Activated CD8-positive, alpha-beta memory T cell treated with anti-CD3 and anti-CD28 coated beads, Interleukin-2, amount 10 ng/mL, durations not matched to agents 7 days and 5 days (primary cell): Measurements from ENCODE around the gene RCAN2. TPM values are rescaled to one million over a fixed set of nuclear protein-coding genes. Genes with fewer than 3 reads are reported as not detected.

Source experiments
- ATAC-seq: fragments of 150-1000 bp; cut with Tn5 transposase; one replicate; pipeline ENCODE4 v1.10.0; 2021; ENCODE audit warnings: moderate library complexity
- CTCF ChIA-PET: fragments of 350-600 bp; sonication (Branson Sonifier 250); formaldehyde crosslinking; loops from one replicate; lab custom pipeline; 2021; ENCODE audit warnings: antibody characterized with exemption; lab: Charles Lee
- DNase-seq: peaks from one replicate; pipeline ENCODE4 v3.0.0-alpha.2; 2020
- H3K27ac Mint-ChIP-seq: one replicate; pipeline ENCODE4 v1.8.0; 2021; ENCODE audit warnings: mild to moderate bottlenecking, mixed read lengths
- H3K27me3 Mint-ChIP-seq: one replicate; pipeline ENCODE4 v1.8.0; 2021; ENCODE audit warnings: mixed read lengths
- H3K36me3 Mint-ChIP-seq: one replicate; pipeline ENCODE4 v1.8.0; 2021; ENCODE audit warnings: mild to moderate bottlenecking, mixed read lengths
- H3K4me1 Mint-ChIP-seq: one replicate; pipeline ENCODE4 v1.8.0; 2021; ENCODE audit warnings: mixed read lengths
- H3K4me3 Mint-ChIP-seq: one replicate; pipeline ENCODE4 v1.8.0; 2021; ENCODE audit warnings: mild to moderate bottlenecking, moderate library complexity, mixed read lengths
- H3K9me3 Mint-ChIP-seq: one replicate; pipeline ENCODE4 v1.8.0; 2022; ENCODE audit warnings: low read depth, mixed read lengths
- total RNA-seq, 2 experiments: library from RNA; stranded (reverse); gene quantifications; one replicate each; pipeline ENCODE4 v1.2.3, GENCODE V29; 2021

Gene RCAN2
- total RNA-seq, 2 experiments from 2014 or later: 0.91 to 3.4 TPM

DNA sequence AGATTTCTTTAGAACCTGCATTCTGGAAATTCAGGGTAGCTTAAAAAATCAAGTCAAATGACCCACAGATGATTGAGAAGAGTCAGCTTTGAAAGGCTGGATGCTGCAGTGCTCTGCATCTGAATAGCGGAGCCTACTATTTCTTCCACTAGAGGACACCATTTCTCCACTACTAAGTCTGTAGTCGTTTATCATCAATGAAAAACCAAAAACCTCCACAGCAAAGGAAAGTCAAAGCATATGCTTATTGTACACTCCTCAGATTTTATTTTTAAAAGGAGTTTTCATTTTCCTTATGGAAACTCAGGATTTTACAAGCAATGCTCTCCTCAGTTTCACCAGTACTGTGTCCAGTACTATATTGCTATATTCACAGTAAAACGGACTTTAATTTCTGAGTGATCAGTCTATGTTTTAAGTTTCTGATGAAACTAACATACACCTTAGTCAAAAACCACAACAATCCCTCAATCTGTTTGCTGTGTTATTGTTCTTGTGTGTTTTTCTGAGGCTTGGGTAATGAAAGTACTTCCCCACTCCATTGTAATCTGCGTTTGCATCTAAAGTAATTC, 269.9 kb downstream of the RCAN2 start:
- Mint-ChIP-seq H3K4me3 (no peak overlapping the region), H3K27ac (no peak overlapping the region), H3K27me3 (peaks cover 2% of the 10 kb centered on the region), H3K36me3 (no peaks in the 10 kb centered on the region), H3K9me3 (no peaks in the 10 kb centered on the region), H3K4me1 (peaks cover 7% of the 10 kb centered on the region)
- CTCF ChIA-PET: interaction anchor here (0.9 to 4.8 kb wide), 12 partner anchors 13 to 565 kb away, joined by 3 to 42 read pairs (median 4); no protein-coding TSS in a partner anchor
- DNase-seq (no peak), ATAC-seq (peak; percentile 77)

DNA sequence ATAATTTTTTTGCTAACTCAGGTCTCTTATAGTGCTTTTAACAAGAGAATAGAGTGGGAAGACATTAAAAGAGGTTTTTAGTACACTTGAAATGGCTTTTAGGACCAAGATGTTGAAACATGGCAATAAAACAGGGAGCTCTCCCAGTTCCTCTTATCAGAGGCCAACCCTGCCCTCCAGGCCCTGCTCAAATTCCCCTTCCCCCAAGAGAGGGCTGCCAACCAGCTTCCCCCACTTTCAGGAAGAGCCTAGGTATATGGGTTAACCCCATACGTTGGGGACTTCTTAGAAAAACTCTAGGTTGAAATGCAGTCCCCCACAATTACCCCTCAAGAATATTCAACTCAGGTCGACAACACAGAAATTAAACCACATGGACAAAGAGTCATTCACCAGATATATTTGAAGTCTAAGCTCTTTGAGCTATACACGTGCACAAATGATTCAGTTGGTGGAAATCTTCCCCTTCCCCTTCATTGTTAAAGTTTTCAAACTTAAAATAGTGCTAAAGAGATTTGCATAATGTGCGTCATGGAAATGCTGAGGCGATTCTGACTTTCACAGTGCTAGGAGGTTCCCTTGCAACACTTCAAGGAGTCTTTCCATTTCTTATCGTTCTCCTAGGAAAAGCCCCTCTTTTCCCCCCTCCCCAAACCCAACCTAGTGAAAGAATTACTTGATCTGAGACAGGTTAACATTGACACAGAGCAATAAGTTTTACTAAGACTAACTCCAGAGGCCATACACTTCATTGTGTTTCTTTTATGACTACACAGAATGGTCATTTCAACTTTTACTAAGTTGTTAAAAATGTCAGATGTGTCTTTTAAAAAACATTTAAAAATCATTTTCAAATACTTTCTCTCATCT, 270.7 kb downstream of the RCAN2 start:
- Mint-ChIP-seq H3K27me3 (peaks cover 2% of the 10 kb centered on the region), H3K4me3 (no peak overlapping the region), H3K4me1 (peaks cover 7% of the 10 kb centered on the region), H3K27ac (no peak overlapping the region), H3K36me3 (no peaks in the 10 kb centered on the region), H3K9me3 (no peaks in the 10 kb centered on the region)
- ATAC-seq: peak; percentile 23
- CTCF ChIA-PET: interaction anchor here (0.6 to 4.8 kb wide), 15 partner anchors 12 to 609 kb away, joined by 3 to 42 read pairs (median 3); no protein-coding TSS in a partner anchor
- DNase-seq: no peak

DNA sequence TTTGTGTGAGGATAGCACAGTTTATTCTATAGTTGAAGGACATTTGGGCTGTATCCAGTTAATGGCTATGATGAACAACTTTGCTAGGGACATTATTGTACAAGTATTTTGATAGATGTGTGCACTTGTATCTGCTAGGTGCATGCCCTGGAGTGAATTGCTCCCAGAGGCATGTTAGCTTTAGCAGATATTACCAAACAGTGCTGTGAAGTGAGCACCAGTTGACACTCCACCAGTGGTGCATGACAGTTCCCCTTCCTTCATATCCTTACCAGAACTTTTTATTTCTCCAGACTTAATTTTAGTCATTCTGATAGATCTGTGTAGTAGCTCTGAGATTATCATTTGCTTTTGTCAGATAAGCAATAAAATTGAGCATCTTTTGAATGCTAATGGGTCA, 271.6 kb downstream of the RCAN2 start:
- Mint-ChIP-seq H3K27me3 (peaks cover 2% of the 10 kb centered on the region), H3K36me3 (no peaks in the 10 kb centered on the region), H3K4me1 (peaks cover 7% of the 10 kb centered on the region), H3K27ac (no peak overlapping the region), H3K4me3 (no peak overlapping the region), H3K9me3 (no peaks in the 10 kb centered on the region)
- CTCF ChIA-PET: interaction anchor here (1.1 to 4.8 kb wide), 5 partner anchors 11 to 297 kb away, joined by 3 to 42 read pairs (median 10); no protein-coding TSS in a partner anchor
- no peak for DNase-seq
- ATAC-seq: no peak

DNA sequence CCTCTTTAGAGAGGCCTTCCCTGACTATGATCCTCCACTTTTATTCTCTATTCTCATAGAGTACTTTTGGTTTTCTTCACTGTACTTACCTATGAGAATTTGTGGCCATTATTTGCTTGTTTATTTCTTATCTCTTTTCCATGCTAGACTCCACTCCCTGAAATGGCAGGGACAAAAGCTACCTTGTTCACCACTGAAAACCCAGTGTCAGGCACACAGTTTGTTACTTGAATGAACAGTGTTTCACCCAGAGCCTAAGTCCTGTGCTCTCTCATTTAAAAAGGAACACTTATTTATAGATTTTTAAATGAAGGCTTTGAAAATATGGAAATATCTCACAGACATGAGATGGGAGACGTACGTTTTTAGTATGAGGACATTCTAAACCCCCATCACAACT, 272.8 kb downstream of the RCAN2 start:
- ATAC-seq (no peak), DNase-seq (no peak)
- CTCF ChIA-PET: interaction anchor here (4.8 kb wide), 1 partner anchor 194 kb away, joined by 42 read pairs; no protein-coding TSS in a partner anchor
- Mint-ChIP-seq H3K36me3 (no peaks in the 10 kb centered on the region), H3K4me3 (no peak overlapping the region), H3K4me1 (peaks cover 7% of the 10 kb centered on the region), H3K27ac (no peak overlapping the region), H3K9me3 (no peaks in the 10 kb centered on the region), H3K27me3 (peaks cover 2% of the 10 kb centered on the region)

GRCh38 chr6:46217671-46218131, 273.5 kb downstream of the RCAN2 start:
- CTCF ChIA-PET: interaction anchor here (0.8 to 1.5 kb wide), 3 partner anchors 10 to 192 kb away, joined by 3 to 9 read pairs (median 9); no protein-coding TSS in a partner anchor
- Mint-ChIP-seq H3K4me1 (peaks cover 7% of the 10 kb centered on the region), H3K36me3 (no peaks in the 10 kb centered on the region), H3K9me3 (no peaks in the 10 kb centered on the region), H3K27me3 (peaks cover 2% of the 10 kb centered on the region), H3K4me3 (no peak overlapping the region), H3K27ac (no peak overlapping the region)
- no peak for DNase-seq
- ATAC-seq: no peak

- no peak overlapping the region for H3K4me3 Mint-ChIP-seq
- no peaks in the 10 kb centered on the region for H3K36me3 Mint-ChIP-seq
- peaks cover 2% of the 10 kb centered on the region for H3K27me3 Mint-ChIP-seq
- ATAC-seq (no peak), DNase-seq (no peak)
- no peaks in the 10 kb centered on the region for H3K9me3 Mint-ChIP-seq
- H3K4me1 Mint-ChIP-seq: peaks cover 7% of the 10 kb centered on the region
- CTCF ChIA-PET: interaction anchor here (1.3 to 1.5 kb wide), 2 partner anchors 126 to 193 kb away, joined by 9 read pairs; no protein-coding TSS in a partner anchor
- no peak overlapping the region for H3K27ac Mint-ChIP-seq
Measured at GRCh38 chr6:46216879-46217278, 274.4 kb downstream of the RCAN2 start.

DNA sequence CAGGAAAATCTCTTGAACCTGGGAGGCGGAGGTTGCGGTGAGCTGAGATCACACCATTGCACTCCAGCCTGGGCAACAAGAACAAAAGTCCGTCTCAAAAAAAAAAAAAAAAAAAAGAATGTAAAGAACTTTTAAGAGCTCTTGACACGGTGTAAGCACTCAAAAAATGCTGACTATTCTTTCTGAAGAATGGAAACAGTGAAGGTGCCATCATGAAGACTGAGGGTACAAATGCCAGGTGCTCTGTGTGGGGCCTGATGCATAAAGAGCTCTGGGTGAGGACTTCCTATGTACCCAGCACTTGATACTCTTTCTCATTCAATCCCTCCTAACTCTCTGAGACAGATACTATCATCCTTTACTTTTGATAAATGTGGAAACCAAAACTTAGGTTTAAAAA, 275.5 kb downstream of the RCAN2 start:
- no peak for ATAC-seq
- Mint-ChIP-seq H3K36me3 (no peaks in the 10 kb centered on the region), H3K9me3 (no peaks in the 10 kb centered on the region), H3K27me3 (peaks cover under 1% of the 10 kb centered on the region), H3K4me3 (no peak overlapping the region), H3K27ac (no peak overlapping the region), H3K4me1 (peaks cover 5% of the 10 kb centered on the region)
- DNase-seq: no peak
- CTCF ChIA-PET: interaction anchor here (0.9 to 2.0 kb wide), 2 partner anchors 47 to 126 kb away, joined by 3 to 4 read pairs; no protein-coding TSS in a partner anchor

DNA sequence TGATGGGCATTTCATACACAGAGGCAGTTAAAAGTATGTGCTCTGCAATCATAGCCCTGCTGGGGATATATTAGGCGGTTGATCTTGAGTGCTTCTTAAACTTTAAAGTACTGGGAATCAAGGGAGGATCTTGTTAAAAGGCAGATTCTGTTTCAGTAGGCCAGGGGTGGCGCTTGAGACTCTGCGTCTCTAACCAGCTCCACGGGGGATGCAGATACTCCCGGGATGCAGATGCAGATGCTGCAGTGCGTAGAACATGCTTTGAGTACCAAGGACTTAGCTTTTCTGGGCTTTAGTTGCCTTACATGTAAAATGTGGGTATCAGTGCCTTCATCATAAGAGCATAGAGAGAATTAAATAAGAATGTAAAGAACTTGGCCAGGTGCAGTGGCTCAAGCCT, 276.0 kb downstream of the RCAN2 start:
- no peak overlapping the region for H3K27ac Mint-ChIP-seq
- H3K36me3 Mint-ChIP-seq: no peaks in the 10 kb centered on the region
- no peak for DNase-seq
- H3K27me3 Mint-ChIP-seq: no peaks in the 10 kb centered on the region
- no peak for ATAC-seq
- H3K9me3 Mint-ChIP-seq: no peaks in the 10 kb centered on the region
- no peaks in the 10 kb centered on the region for H3K4me1 Mint-ChIP-seq
- CTCF ChIA-PET: interaction anchor here (2.0 kb wide), 1 partner anchor 125 kb away, joined by 4 read pairs; no protein-coding TSS in a partner anchor
- no peak overlapping the region for H3K4me3 Mint-ChIP-seq

DNA sequence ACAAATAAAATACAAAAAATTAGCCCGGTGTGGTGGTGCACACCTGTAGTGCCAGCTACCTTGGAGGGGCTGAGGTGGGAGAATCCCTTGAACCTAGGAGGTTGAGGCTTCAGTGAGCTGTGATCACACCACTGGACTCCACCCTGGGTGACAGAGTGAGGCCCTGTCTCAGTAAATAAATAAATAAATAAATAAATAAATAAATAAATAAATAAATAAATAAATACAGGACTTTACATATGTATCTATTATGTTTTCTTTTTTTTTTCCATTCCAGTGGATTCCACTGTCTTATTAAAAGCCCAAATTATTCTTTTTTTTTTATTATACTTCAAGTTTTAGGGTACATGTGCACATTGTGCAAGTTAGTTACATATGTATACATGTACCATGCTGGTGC, 279.3 kb downstream of the RCAN2 start:
- CTCF ChIA-PET: no interaction called here
- no peak overlapping the region for H3K4me3 Mint-ChIP-seq
- no peak overlapping the region for H3K27ac Mint-ChIP-seq
- DNase-seq (no peak), ATAC-seq (no peak)
- H3K27me3 Mint-ChIP-seq: no peaks in the 10 kb centered on the region
- no peaks in the 10 kb centered on the region for H3K4me1 Mint-ChIP-seq
- H3K9me3 Mint-ChIP-seq: no peaks in the 10 kb centered on the region
- H3K36me3 Mint-ChIP-seq: no peaks in the 10 kb centered on the region

- CTCF ChIA-PET: no interaction called here
- Mint-ChIP-seq H3K27me3 (no peaks in the 10 kb centered on the region), H3K4me3 (no peak overlapping the region), H3K27ac (no peak overlapping the region), H3K4me1 (no peaks in the 10 kb centered on the region), H3K9me3 (no peaks in the 10 kb centered on the region), H3K36me3 (no peaks in the 10 kb centered on the region)
- no peak for ATAC-seq
- DNase-seq: no peak
Measured at GRCh38 chr6:46210294-46210693, 281.0 kb downstream of the RCAN2 start.

DNA sequence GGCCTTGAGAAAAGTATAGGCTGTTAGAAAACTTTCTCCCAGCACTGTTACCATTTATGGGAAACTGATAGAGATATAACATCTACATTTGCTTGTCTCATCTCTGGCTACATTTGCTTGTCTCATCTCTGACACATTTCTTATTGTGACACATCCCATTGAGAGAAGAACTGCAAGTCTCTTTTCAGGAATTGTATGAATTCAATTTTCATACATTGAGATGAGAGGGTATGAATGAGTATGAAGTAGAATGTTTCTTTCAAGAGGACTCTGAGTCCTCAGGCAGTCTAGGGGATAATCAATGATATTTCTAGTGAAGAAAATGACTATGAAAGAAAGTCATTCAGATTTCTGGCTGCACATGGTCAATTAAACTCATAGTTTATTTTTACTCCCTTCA, 282.9 kb downstream of the RCAN2 start:
- no peaks in the 10 kb centered on the region for H3K27me3 Mint-ChIP-seq
- no peak for ATAC-seq
- H3K36me3 Mint-ChIP-seq: no peaks in the 10 kb centered on the region
- H3K4me1 Mint-ChIP-seq: no peaks in the 10 kb centered on the region
- DNase-seq: no peak
- no peak overlapping the region for H3K4me3 Mint-ChIP-seq
- no peaks in the 10 kb centered on the region for H3K9me3 Mint-ChIP-seq
- CTCF ChIA-PET: interaction anchor here (1.1 to 2.5 kb wide), 3 partner anchors 13 to 118 kb away, joined by 3 to 10 read pairs (median 3); no protein-coding TSS in a partner anchor
- no peak overlapping the region for H3K27ac Mint-ChIP-seq

DNA sequence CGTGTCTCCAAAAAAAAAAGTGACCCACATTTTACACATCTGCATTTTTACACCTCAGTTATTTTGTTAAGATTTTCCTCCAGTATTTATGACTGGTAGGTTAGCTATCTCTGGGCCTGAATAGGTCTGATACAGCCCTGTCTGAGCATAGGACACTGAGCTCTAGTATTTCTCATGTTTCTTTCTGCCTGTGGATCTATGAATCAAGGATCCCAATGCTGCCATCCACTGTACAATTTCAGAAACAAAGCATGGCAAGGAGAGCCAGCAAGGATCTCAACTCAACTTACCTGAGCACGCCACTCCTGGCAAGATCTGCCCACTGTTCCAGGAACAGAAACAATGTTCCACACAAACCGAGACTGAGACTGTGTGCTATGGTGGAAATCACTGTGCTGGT, 284.1 kb downstream of the RCAN2 start:
- no peaks in the 10 kb centered on the region for H3K9me3 Mint-ChIP-seq
- no peak for DNase-seq
- H3K36me3 Mint-ChIP-seq: no peaks in the 10 kb centered on the region
- no peaks in the 10 kb centered on the region for H3K4me1 Mint-ChIP-seq
- no peak for ATAC-seq
- no peak overlapping the region for H3K4me3 Mint-ChIP-seq
- CTCF ChIA-PET: interaction anchor here (1.0 to 2.5 kb wide), 3 partner anchors 10 to 117 kb away, joined by 3 to 10 read pairs (median 3); no protein-coding TSS in a partner anchor
- no peak overlapping the region for H3K27ac Mint-ChIP-seq
- H3K27me3 Mint-ChIP-seq: peaks cover 2% of the 10 kb centered on the region

- CTCF ChIA-PET: no interaction called here
- ATAC-seq (no peak), DNase-seq (no peak)
- H3K4me3 Mint-ChIP-seq: no peak overlapping the region
- no peaks in the 10 kb centered on the region for H3K9me3 Mint-ChIP-seq
- no peaks in the 10 kb centered on the region for H3K36me3 Mint-ChIP-seq
- peaks cover 8% of the 10 kb centered on the region for H3K27me3 Mint-ChIP-seq
- H3K27ac Mint-ChIP-seq: no peak overlapping the region
- no peaks in the 10 kb centered on the region for H3K4me1 Mint-ChIP-seq
Measured at GRCh38 chr6:46204880-46205650, 286.2 kb downstream of the RCAN2 start.
